HepG2 (cell line): Measurements from ENCODE around the gene ZNF747. TPM values are rescaled to one million over a fixed set of nuclear protein-coding genes. Genes with fewer than 3 reads are reported as not detected.

Experiments used
- ATF1 ChIP-seq: IDR thresholded peaks from 2 replicates; pipeline ENCODE4 v1.6.1; 2016; ENCODE audit warnings: mild to moderate bottlenecking, control low read depth
- BRD4 ChIP-seq: sonication (generic); formaldehyde crosslinking; IDR thresholded peaks from 2 replicates; pipeline ENCODE4 v1.4.0; 2020; ENCODE audit warnings: missing genetic modification reagents
- CREM ChIP-seq, 2 experiments: sonication (generic) in 1 of 2; formaldehyde crosslinking in 1 of 2; IDR thresholded peaks; 2 replicates each; pipeline versions ENCODE4 v1.4.0 to v1.6.1; 2016 to 2020; ENCODE audit warnings: antibody characterized with exemption in 1 of 2, mild to moderate bottlenecking in 1 of 2, missing genetic modification reagents in 1 of 2
- FOXA1 ChIP-seq, 2 experiments: fragments of 450-650 bp in 1 of 2; sonication (generic) in 1 of 2; formaldehyde crosslinking in 1 of 2; IDR thresholded peaks; 2 replicates each; pipeline versions ENCODE4 v1.4.0 to v1.6.1; 2016 to 2020; ENCODE audit warnings: missing genetic modification reagents in 1 of 2
- HMGXB3 ChIP-seq: sonication (generic); formaldehyde crosslinking; IDR thresholded peaks from 2 replicates; pipeline ENCODE4 v1.4.0; 2020; ENCODE audit warnings: missing genetic modification reagents, borderline replicate concordance
- HNF1A ChIP-seq, 2 experiments: sonication (generic) in 1 of 2; formaldehyde crosslinking in 1 of 2; IDR thresholded peaks; 2 replicates each; pipeline versions ENCODE4 v1.4.0 to v1.6.1; 2016 to 2020; ENCODE audit warnings: borderline replicate concordance in 1 of 2, low read depth in 1 of 2, mild to moderate bottlenecking in 1 of 2, missing genetic modification reagents in 1 of 2
- NFYB ChIP-seq: sonication (generic); formaldehyde crosslinking; IDR thresholded peaks from 2 replicates; pipeline ENCODE4 v1.4.0; 2020; ENCODE audit warnings: missing genetic modification reagents
- PAXIP1 ChIP-seq: sonication (generic); formaldehyde crosslinking; conservative IDR thresholded peaks from 2 replicates; pipeline ENCODE4 v1.4.0; 2020; ENCODE audit warnings: mild to moderate bottlenecking, missing genetic modification reagents, moderate library complexity
- ZFYVE20 ChIP-seq: sonication (generic); formaldehyde crosslinking; IDR thresholded peaks from 2 replicates; pipeline ENCODE4 v1.8.0; 2023; ENCODE audit warnings: low read depth, mild to moderate bottlenecking, moderate library complexity, missing genetic modification reagents, borderline replicate concordance
- ZNF362 ChIP-seq: sonication (generic); formaldehyde crosslinking; IDR thresholded peaks from 2 replicates; pipeline ENCODE4 v1.4.0; 2020; ENCODE audit warnings: missing genetic modification reagents, mild to moderate bottlenecking, borderline replicate concordance
- ZNF367 ChIP-seq: sonication (generic); formaldehyde crosslinking; IDR thresholded peaks from 2 replicates; pipeline ENCODE4 v1.4.0; 2020; ENCODE audit warnings: missing genetic modification reagents, borderline replicate concordance
- ZNF766 ChIP-seq: sonication (generic); formaldehyde crosslinking; IDR thresholded peaks from 2 replicates; pipeline ENCODE4 v1.5.0; 2020; ENCODE audit warnings: missing genetic modification reagents, borderline replicate concordance
- ZNF772 ChIP-seq: sonication (generic); formaldehyde crosslinking; IDR thresholded peaks from 2 replicates; pipeline ENCODE4 v1.5.0; 2020; ENCODE audit warnings: mild to moderate bottlenecking, missing genetic modification reagents
- polyA plus RNA-seq, 8 experiments: library from polyadenylated mRNA; depleted of rRNA in 3 of 8; stranded (reverse) in 7 of 8; unstranded in 1 of 8; fragments of >200 nt; fragmentation: Illumina TruSeq in 4 of 8; extraction: Trizol in 4 of 8; gene quantifications; 2 replicates each; pipeline versions ENCODE4 v1.2.1 to v1.2.3, GENCODE V29; 2011 to 2016; ENCODE audit warnings: low read depth in 4 of 8, missing spikeins in 1 of 8, mixed read lengths in 1 of 8; ENCODE audit not compliant: insufficient read depth in 1 of 8
- total RNA-seq, 5 experiments: library from RNA; depleted of rRNA; stranded (reverse); fragments of >200 nt; fragmentation: Illumina TruSeq; extraction: Trizol; gene quantifications; 2 replicates each; pipeline ENCODE4 v1.2.3, GENCODE V29; 2016; ENCODE audit warnings: low read depth in 1 of 5

The ZNF747 gene
- total and polyA plus RNA-seq, 2 of the 13 experiments (the other 11 are each of a cell fraction or from before 2014, with no cell fraction given): 7.2 to 10.2 TPM

GRCh38 chr16:30488764-30489605, 45.7 kb downstream of the ZNF747 start (continued):
- TF ChIP-seq ZNF362 (CRISPR knock-in tag) (peak; percentile 32; the same call in 1 of the 2 replicates), FOXA1 (IDR thresholded peaks at IDR 0.05) (no peak), FOXA1 (CRISPR knock-in tag; IDR thresholded peaks at IDR 0.05) (peak; percentile 82), CREM (IDR thresholded peaks at IDR 0.05) (no peak), CREM (CRISPR knock-in tag; IDR thresholded peaks at IDR 0.05) (no peak), ZNF367 (CRISPR knock-in tag) (no peak), PAXIP1 (CRISPR knock-in tag) (peak; percentile 79), HMGXB3 (peak; percentile 44; the same call in 1 of the 2 replicates), NFYB (CRISPR knock-in tag) (no peak), ZFYVE20 (CRISPR knock-in tag) (no peak), ZNF772 (CRISPR knock-in tag) (peak; percentile 79; the same call in 1 of the 2 replicates), BRD4 (CRISPR knock-in tag) (0 out of 2 replicates have a peak, but pooled peaks have one; percentile 50), ATF1 (CRISPR knock-in tag) (0 out of 2 replicates have a peak, but pooled peaks have one; percentile 38), HNF1A (IDR thresholded peaks at IDR 0.05; ENCODE audit: low read depth) (no peak), HNF1A (CRISPR knock-in tag; IDR thresholded peaks at IDR 0.05; ENCODE audit: borderline replicate concordance) (no peak), ZNF766 (CRISPR knock-in tag) (peak; percentile 88; the same call in 1 of the 2 replicates)
